Kidney (tissue), 14 donors: ENCODE results near the gene SYNE1. TPM values are rescaled to one million over a fixed set of nuclear protein-coding genes. Genes with fewer than 3 reads are reported as not detected.
A peak's percentile ranks its signal among the peaks of the same experiment; 100 is the strongest.

ENCODE experiments used
- DNase-seq, 5 donors: peaks; one replicate each; pipeline ENCODE4 v3.0.0-alpha.2; 2013 to 2020
- FAIRE-seq: peaks from 2 replicates; lab custom pipeline; 2012; peaks lifted over from hg19 to GRCh38; lab: Jason Lieb, UNC
- H3K27ac ChIP-seq, 2 donors: one replicate each; pipeline ENCODE4 v1.7.0; 2013; ENCODE audit warnings: low read depth in 2 of 2, low read length in 2 of 2, inconsistent platforms in 1 of 2
- H3K27me3 ChIP-seq: one replicate; pipeline ENCODE4 v1.7.1; 2013; ENCODE audit warnings: low read length, inconsistent platforms; ENCODE audit not compliant: control insufficient read depth, insufficient read depth
- H3K36me3 ChIP-seq, 3 donors: one replicate each; pipeline versions ENCODE4 v1.7.0 to v1.7.1; 2013; ENCODE audit warnings: low read length in 3 of 3, control low read depth in 1 of 3, inconsistent platforms in 1 of 3; ENCODE audit not compliant: insufficient read depth in 3 of 3, control insufficient read depth in 2 of 3
- H3K4me1 ChIP-seq, 3 donors: one replicate each; pipeline versions ENCODE4 v1.7.0 to v1.7.1; 2013; ENCODE audit warnings: low read length in 3 of 3, inconsistent platforms in 1 of 3, low read depth in 1 of 3; ENCODE audit not compliant: control insufficient read depth in 2 of 3, insufficient read depth in 2 of 3
- H3K4me3 ChIP-seq, 3 donors: one replicate each; pipeline versions ENCODE4 v1.7.0 to v1.8.1; 2013; ENCODE audit warnings: low read length in 3 of 3, control low read depth in 1 of 3, inconsistent platforms in 1 of 3
- H3K9ac ChIP-seq, 3 donors: one replicate each; pipeline versions ENCODE4 v1.7.0 to v1.7.1; 2013; ENCODE audit warnings: low read length in 3 of 3, control low read depth in 1 of 3, inconsistent platforms in 1 of 3
- H3K9me3 ChIP-seq, 3 donors: one replicate each; pipeline versions ENCODE4 v1.7.0 to v1.7.1; 2013; ENCODE audit warnings: low read length in 3 of 3, control low read depth in 1 of 3, inconsistent platforms in 1 of 3; ENCODE audit not compliant: control insufficient read depth in 2 of 3, insufficient read depth in 1 of 3
- intact Hi-C: fragments of 100-400 bp; cut with DNase I; formaldehyde crosslinking; loops from one replicate; pipeline ENCODE4 v1.11.1; 2022
- polyA plus RNA-seq: library from polyadenylated mRNA; stranded (reverse); fragments of 350-450 nt; fragmentation: Illumina TruSeq; extraction: RNeasy Lipid Tissue Mini Kit (QIAGEN cat#74804); gene quantifications from one replicate; pipeline ENCODE4 v1.2.3, GENCODE V29; 2014; ENCODE audit warnings: low read depth, low replicate concordance; ENCODE audit not compliant: insufficient read depth
- total RNA-seq: library from RNA; stranded (reverse); fragmentation: NEBNext Ultra II Directional; extraction: Animal tissue kit (Norgen Biotek cat#: 25700); gene quantifications from one replicate; pipeline ENCODE4 v1.2.1, GENCODE V29; 2021
- TF ChIP-seq, protein P1 (sequence below): IDR thresholded peaks from 3 replicates; pipeline ENCODE4 v1.5.1; 2012; ENCODE audit warnings: mild to moderate bottlenecking, moderate library complexity, borderline replicate concordance; ENCODE audit not compliant: insufficient read depth; ENCODE audit errors: extremely low read depth
- donor health status: control.
- donor health status: control.
- donor health status: control.
- donor health status: control.
- donor health status: control.
- donor health status: DM: yes; HTN: yes; CAD: no.
- donor health status: Normal renal cell carcinoma (clear cell type).

The SYNE1 gene
- total and polyA plus RNA-seq, 2 donors from 2014 or later, result 47.8 to 216 TPM

DNA sequence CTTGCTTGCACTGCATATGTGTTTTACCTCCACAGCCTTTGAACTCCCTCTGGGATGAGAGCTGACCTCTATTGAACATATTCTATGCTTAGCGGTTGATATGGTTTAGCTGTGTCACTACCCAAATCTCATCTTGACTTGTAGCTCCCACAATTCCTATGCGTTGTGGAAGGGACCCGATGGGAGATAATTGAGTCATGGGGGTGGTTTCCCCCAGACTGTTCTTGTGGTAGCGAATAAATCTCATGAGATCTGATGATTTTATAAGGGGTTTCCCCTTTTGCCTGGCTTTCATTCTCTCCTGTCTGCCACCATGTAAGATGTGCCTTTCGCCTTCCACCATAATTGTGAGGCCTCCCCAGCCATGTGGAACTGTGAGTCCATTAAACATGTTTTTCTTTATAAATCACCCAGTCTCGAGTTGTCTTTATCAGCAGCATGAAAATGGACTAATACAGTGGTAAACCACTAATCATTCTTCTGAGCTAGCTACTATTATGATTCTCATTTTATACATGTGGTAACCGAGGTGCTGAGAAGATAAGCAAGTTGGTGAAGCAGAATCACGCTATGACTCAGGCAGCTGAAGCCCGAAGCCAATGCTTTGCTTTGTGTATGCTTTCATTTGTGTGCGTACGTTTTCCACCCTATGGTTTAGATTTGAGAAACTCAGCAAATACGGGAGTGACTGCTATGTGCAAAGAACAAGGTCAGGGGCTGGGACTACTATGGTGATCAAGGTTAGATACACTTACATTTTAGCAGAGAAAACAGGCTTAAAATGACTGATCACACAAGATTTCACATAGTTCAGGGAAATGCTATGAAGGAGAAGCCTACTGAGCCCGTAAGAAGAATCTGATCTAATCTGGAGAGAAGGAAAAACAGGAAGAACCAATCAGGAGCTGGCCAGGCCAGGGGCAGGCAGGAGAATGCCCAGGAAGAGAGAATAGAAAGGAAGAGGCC is 466.2 kb downstream of the SYNE1 start:
- Histone ChIP-seq H3K36me3 (peaks cover 5 to 29% (median 14%) of the 10 kb centered on the region in 3 donors), H3K27me3 (no peaks in the 10 kb centered on the region), H3K27ac (no peak overlapping the region), H3K4me1 (no peaks in the 10 kb centered on the region), H3K9me3 (no peaks in the 10 kb centered on the region), H3K9ac (no peak overlapping the region), H3K4me3 (no peak overlapping the region)
- FAIRE-seq (no peak), DNase-seq (no peak)
- intact Hi-C loops, result no loop called here
- TF ChIP-seq, protein P1, sequence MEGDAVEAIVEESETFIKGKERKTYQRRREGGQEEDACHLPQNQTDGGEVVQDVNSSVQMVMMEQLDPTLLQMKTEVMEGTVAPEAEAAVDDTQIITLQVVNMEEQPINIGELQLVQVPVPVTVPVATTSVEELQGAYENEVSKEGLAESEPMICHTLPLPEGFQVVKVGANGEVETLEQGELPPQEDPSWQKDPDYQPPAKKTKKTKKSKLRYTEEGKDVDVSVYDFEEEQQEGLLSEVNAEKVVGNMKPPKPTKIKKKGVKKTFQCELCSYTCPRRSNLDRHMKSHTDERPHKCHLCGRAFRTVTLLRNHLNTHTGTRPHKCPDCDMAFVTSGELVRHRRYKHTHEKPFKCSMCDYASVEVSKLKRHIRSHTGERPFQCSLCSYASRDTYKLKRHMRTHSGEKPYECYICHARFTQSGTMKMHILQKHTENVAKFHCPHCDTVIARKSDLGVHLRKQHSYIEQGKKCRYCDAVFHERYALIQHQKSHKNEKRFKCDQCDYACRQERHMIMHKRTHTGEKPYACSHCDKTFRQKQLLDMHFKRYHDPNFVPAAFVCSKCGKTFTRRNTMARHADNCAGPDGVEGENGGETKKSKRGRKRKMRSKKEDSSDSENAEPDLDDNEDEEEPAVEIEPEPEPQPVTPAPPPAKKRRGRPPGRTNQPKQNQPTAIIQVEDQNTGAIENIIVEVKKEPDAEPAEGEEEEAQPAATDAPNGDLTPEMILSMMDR, result no peak

DNA sequence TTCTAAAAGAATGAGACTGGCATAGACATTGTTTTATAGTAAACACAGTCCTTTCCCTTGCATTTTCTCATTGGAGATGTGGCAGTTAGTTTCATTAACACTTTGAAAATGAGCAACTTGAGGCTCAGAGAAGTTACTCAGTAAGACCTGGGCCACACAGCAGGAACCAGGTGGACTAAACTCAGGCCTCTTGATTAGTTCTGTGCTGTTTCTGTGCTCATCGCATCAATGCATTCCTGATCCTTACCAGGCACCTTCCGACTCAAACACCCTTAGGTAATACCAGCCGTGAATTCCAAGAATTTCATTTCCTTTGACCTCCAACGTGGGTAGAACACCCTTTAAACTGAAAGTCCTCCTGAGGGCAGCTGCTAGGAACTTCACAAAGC is 466.9 kb downstream of the SYNE1 start:
- Histone ChIP-seq H3K27me3 (no peaks in the 10 kb centered on the region), H3K27ac (no peak overlapping the region), H3K4me1 (peaks cover 0 to 3% (median 0%) of the 10 kb centered on the region in 3 donors), H3K4me3 (no peak overlapping the region), H3K9me3 (no peaks in the 10 kb centered on the region), H3K9ac (no peak overlapping the region), H3K36me3 (peaks cover 3 to 22% (median 12%) of the 10 kb centered on the region in 3 donors)
- FAIRE-seq, result no peak
- DNase-seq, result no peak
- intact Hi-C loops, result no loop called here
- TF ChIP-seq, protein P1, result no peak

DNA sequence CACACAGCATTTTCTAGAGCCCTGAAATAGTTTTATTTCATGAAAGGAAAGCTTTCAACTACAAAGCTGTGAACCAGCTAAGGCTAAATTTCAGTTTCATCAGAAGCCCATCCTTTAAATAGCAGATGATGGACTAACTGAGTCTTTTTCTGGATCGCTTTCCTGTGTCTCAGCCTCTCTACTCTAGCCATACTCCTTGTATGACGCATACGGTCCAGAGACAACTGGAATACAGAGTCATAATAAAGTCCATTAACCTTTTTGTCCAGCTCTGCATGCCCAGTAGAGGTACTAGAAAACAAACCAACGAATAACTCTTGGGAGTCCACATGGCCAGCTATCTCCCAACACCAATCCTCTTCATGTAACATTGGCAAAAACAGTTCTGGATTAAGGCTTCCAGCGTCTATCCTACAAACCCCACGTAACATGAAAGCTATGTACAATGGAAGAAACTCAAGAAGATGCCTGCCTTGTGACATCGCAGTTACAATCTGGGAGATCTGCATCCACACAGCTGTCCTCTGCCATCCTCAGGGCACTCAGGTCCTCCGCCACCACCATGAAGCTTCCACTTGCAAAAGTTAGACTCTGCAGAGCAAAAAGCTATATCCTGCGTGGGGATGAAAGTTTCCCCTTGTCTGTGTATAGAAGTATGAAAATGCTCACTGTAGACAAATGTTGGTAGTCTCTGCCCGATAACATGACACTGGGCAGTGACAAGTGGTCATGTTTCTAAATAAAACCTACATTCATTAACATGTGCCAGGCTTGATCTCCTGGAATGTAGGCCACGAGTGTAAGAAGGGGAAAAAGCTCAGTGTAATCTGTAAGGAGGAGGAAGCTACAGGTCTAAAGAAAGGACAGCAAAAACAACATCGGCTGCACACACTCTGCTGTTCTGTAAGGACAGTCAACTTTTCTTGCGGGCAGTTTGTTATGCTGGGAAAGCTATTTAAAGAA is 469.2 kb downstream of the SYNE1 start:
- TF ChIP-seq, protein P1, result no peak
- H3K27me3 ChIP-seq, result no peaks in the 10 kb centered on the region
- intact Hi-C loops, result no loop called here
- no peaks in the 10 kb centered on the region for H3K9me3 ChIP-seq
- DNase-seq (peak in 1 of 5 donors; percentile 14), FAIRE-seq (no peak)
- no peak overlapping the region for H3K4me3 ChIP-seq
- no peak overlapping the region for H3K27ac ChIP-seq
- no peak overlapping the region for H3K9ac ChIP-seq
- H3K36me3 ChIP-seq, result peaks cover 3 to 19% (median 10%) of the 10 kb centered on the region in 3 donors
- H3K4me1 ChIP-seq, result peaks cover 0 to 3% (median 0%) of the 10 kb centered on the region in 3 donors
